Adrenal gland (tissue), 12 donors: ENCODE results near the gene ARPP21. TPM values are rescaled to one million over a fixed set of nuclear protein-coding genes. Genes with fewer than 3 reads are reported as not detected.

Experiments used
- DNase-seq, 7 donors: peaks; one replicate each; pipeline ENCODE4 v3.0.0-alpha.2; 2019 to 2020
- H3K27ac ChIP-seq, 5 donors: fragments of 200-600 bp; sonication (generic) in 4 of 5; 1 replicate in 3 of 5; 2 replicates in 2 of 5; pipeline versions ENCODE4 v1.5.1 to v1.8.0; 2016 to 2020; ENCODE audit warnings: mild to moderate bottlenecking in 1 of 5
- H3K27me3 ChIP-seq: fragments of 200-600 bp; 2 replicates; pipeline ENCODE4 v1.8.0; 2021
- H3K36me3 ChIP-seq, 2 donors: fragments of 200-600 bp; replicated peaks in 1 of 2; 1 replicate in 1 of 2; 2 replicates in 1 of 2; pipeline versions ENCODE4 v1.5.1 to v1.8.0; 2018 to 2022
- H3K4me1 ChIP-seq, 2 donors: fragments of 200-600 bp; replicated peaks in 1 of 2; 1 replicate in 1 of 2; 2 replicates in 1 of 2; pipeline versions ENCODE4 v1.5.1 to v1.8.0; 2018 to 2021
- H3K4me3 ChIP-seq, 4 donors: fragments of 200-600 bp; sonication (generic) in 3 of 4; one replicate each; pipeline ENCODE4 v1.5.1; 2016 to 2018
- H3K9me3 ChIP-seq, 3 donors: fragments of 200-600 bp; sonication (generic) in 1 of 3; replicated peaks in 1 of 3; 1 replicate in 2 of 3; 2 replicates in 1 of 3; pipeline versions ENCODE4 v1.5.1 to v1.8.0; 2016 to 2021
- POLR2A ChIP-seq, 2 donors: fragments of 450-650 bp; IDR thresholded peaks; one replicate each; pipeline ENCODE4 v1.6.1; 2017; ENCODE audit warnings: antibody characterized with exemption in 2 of 2, mild to moderate bottlenecking in 2 of 2, moderate library complexity in 1 of 2
- WGBS, 4 donors: extraction: QIAGEN DNeasy Blood & Tissue Kit in 2 of 4; methylation state at CpG; one replicate each; pipeline versions ENCODE4 v1.1.5 to v1.1.7; 2013 to 2017; 5-methylcytosine and 5-hydroxymethylcytosine counted together
- intact Hi-C, 2 donors: fragments of 100-400 bp; cut with DNase I; formaldehyde crosslinking; loops; one replicate each; pipeline versions ENCODE4 v1.14.1 to v1.15.0; 2022 to 2023
- polyA plus RNA-seq, 3 donors: library from polyadenylated mRNA; stranded (reverse); fragments of 200-250 nt in 2 of 3; fragments of 350-450 nt in 1 of 3; fragmentation: Illumina TruSeq in 1 of 3; extraction: RNeasy Lipid Tissue Mini Kit (QIAGEN cat#74804) in 1 of 3; gene quantifications; one replicate each; pipeline ENCODE4 v1.2.3, GENCODE V29; 2013 to 2014
- total RNA-seq, 9 donors: library from RNA; depleted of rRNA in 4 of 9; stranded (reverse); fragments of >200 nt in 4 of 9; fragments of 120-200 nt in 1 of 9; fragmentation: NEBNext Ultra II Directional in 1 of 9; extraction: Animal tissue kit (Norgen Biotek cat#: 25700) in 1 of 9; gene quantifications; one replicate each; pipeline versions ENCODE4 v1.1.0 to v1.2.4, GENCODE V29; 2013 to 2023
- TF ChIP-seq, protein P1 (sequence below), 6 experiments: fragments of 450-650 bp in 4 of 6; fragments of 200-600 bp in 2 of 6; sonication (generic) in 1 of 6; IDR thresholded peaks; 1 replicate in 5 of 6; 2 replicates in 1 of 6; pipeline versions ENCODE4 v1.5.1 to v1.8.0; 2016 to 2021; ENCODE audit warnings: antibody characterized with exemption in 6 of 6, mild to moderate bottlenecking in 2 of 6, moderate library complexity in 1 of 6
- donor health status: healthy with polysubstance abuse.
- donor health status: Bipolar disorder and iron deficiency.
- donor health status: DM: yes; HTN: yes; CAD: no.
- donor health status: DM: no; HTN: no; CAD: no.
- donor health status: DM: no; HTN: no; CAD: no.
- donor health status: DM: yes; HTN: yes; CAD: no.

Gene ARPP21
- total and polyA plus RNA-seq, 12 donors = 0.32 to 0.79 (median 0.72) TPM; not detected in 9

DNA sequence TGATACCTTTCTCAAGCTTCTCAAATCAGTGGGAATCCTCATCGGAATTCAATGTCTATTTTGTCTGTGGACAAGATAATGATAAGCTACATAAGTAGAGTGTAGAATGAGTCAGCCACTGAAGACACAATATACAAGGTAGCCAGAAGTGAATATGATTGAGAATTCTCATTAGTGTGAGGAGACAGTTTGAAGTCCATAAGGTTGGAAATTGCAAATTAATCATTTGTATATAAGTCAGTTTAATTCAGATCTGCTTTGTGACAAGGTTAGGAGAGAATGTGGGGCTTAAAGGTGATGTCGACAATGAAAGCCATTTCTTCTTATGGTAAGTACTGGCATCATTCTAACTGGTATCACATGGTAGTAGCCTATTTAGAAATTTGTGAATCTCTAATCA, 4.2 kb downstream of the ARPP21 start:
- intact Hi-C loops = no loop called here
- no peak for DNase-seq
- Histone ChIP-seq H3K36me3 (no peaks in the 10 kb centered on the region), H3K27me3 (peaks cover 20% of the 10 kb centered on the region), H3K9me3 (no peaks in the 10 kb centered on the region), H3K27ac (no peak overlapping the region), H3K4me3 (no peak overlapping the region), H3K4me1 (peaks cover 0 to 6% of the 10 kb centered on the region in 2 donors)
- WGBS, 4 donors = 70 to 85% (median 79%) methylated on average over 2 of the region's 2 CpGs
- TF ChIP-seq, protein P1, sequence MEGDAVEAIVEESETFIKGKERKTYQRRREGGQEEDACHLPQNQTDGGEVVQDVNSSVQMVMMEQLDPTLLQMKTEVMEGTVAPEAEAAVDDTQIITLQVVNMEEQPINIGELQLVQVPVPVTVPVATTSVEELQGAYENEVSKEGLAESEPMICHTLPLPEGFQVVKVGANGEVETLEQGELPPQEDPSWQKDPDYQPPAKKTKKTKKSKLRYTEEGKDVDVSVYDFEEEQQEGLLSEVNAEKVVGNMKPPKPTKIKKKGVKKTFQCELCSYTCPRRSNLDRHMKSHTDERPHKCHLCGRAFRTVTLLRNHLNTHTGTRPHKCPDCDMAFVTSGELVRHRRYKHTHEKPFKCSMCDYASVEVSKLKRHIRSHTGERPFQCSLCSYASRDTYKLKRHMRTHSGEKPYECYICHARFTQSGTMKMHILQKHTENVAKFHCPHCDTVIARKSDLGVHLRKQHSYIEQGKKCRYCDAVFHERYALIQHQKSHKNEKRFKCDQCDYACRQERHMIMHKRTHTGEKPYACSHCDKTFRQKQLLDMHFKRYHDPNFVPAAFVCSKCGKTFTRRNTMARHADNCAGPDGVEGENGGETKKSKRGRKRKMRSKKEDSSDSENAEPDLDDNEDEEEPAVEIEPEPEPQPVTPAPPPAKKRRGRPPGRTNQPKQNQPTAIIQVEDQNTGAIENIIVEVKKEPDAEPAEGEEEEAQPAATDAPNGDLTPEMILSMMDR (IDR thresholded peaks at IDR 0.05) = no peak
- no peak for TF ChIP-seq POLR2A (IDR thresholded peaks at IDR 0.05)

DNA sequence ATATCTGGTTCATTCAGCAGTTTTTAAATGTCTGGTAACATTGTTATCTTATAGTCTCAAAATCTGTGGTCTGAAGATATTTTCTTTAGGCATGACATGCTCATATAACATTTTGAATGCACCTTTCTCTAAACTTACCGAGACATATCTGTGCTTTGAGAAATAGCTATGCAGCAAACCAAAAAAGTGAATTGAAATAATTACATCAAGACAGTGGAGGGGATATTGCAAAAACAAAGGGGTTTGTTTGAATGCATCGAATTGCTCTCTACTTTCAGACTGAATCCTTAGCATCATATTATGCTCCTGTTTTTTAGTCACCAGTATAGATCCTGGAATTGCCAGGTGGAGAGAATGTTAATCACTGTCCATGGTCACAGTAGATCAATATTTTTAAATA, 5.1 kb downstream of the ARPP21 start:
- DNase-seq = no peak
- H3K27ac ChIP-seq = no peak overlapping the region
- H3K4me1 ChIP-seq = peaks cover 0 to 2% of the 10 kb centered on the region in 2 donors
- 68 to 85% (median 80%) methylated on average over 2 of the region's 2 CpGs for WGBS, 4 donors
- no peak overlapping the region for H3K4me3 ChIP-seq
- TF ChIP-seq, protein P1 (IDR thresholded peaks at IDR 0.05) = no peak
- no peak for TF ChIP-seq POLR2A (IDR thresholded peaks at IDR 0.05)
- no peaks in the 10 kb centered on the region for H3K9me3 ChIP-seq
- peaks cover 11% of the 10 kb centered on the region for H3K27me3 ChIP-seq
- H3K36me3 ChIP-seq = no peaks in the 10 kb centered on the region
- intact Hi-C loops = no loop called here

DNA sequence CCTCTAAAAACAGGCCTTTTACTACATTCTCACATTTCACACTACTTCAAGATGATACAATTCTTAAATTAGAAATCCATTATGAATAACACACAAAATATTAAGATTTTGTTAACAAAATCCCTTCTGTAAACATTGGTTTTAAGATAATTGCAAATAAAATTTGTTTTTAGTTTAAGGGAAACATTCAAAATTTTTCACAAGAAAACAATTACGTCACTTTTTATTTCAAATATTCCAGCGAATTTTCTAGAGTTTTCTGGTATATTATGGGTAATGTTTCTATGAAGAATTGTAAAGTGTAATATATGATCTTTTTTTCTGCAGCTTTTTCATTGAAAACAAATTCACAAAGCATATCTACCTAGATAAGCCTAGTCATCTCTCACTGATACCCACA, 5.9 kb downstream of the ARPP21 start:
- Histone ChIP-seq H3K9me3 (no peaks in the 10 kb centered on the region), H3K4me3 (no peak overlapping the region), H3K4me1 (no peaks in the 10 kb centered on the region), H3K27me3 (peaks cover 5% of the 10 kb centered on the region), H3K27ac (no peak overlapping the region), H3K36me3 (no peaks in the 10 kb centered on the region)
- intact Hi-C loops = no loop called here
- no peak for TF ChIP-seq POLR2A (IDR thresholded peaks at IDR 0.05)
- TF ChIP-seq, protein P1 (IDR thresholded peaks at IDR 0.05) = no peak
- 67 to 74% (median 71%) methylated on average over 2 of the region's 2 CpGs for WGBS, 4 donors
- no peak for DNase-seq

DNA sequence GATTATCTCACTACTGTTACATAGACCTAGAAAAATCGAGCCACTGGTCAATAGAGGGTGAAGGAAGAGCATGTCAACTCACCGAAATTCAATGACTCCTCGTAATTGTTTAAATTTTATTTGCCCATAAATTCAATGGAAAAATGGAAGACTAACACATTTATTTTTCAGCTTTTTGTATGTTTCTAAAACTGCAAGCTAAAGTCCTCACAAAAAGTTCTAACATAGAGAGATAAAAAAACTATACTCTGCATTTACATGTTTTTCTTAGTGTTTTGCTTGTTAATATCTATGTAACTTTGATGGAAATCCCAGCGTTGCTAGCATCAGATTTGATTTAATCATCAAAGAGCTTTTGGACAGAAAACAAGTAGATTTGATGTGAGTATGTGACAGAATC, 6.8 kb downstream of the ARPP21 start:
- WGBS, 4 donors = 78 to 83% (median 82%) methylated on average over 4 of the region's 4 CpGs
- no peak for DNase-seq
- TF ChIP-seq, protein P1 (IDR thresholded peaks at IDR 0.05) = no peak
- TF ChIP-seq POLR2A (IDR thresholded peaks at IDR 0.05) = no peak
- Histone ChIP-seq H3K9me3 (no peaks in the 10 kb centered on the region), H3K4me1 (no peaks in the 10 kb centered on the region), H3K36me3 (no peaks in the 10 kb centered on the region), H3K27ac (no peak overlapping the region), H3K27me3 (peaks cover 3% of the 10 kb centered on the region), H3K4me3 (no peak overlapping the region)
- intact Hi-C loops = no loop called here
